Osteocyte (in vitro differentiated cells): ENCODE data around the gene SDF4. TPM values are rescaled to one million over a fixed set of nuclear protein-coding genes. Genes with fewer than 3 reads are reported as not detected.
A peak's percentile ranks its signal among the peaks of the same experiment; 100 is the strongest.

Source experiments
- DNase-seq: peaks from one replicate; pipeline ENCODE4 v3.0.0; 2021; ENCODE audit warnings: mixed read lengths; ENCODE audit not compliant: unreplicated experiment; ENCODE audit errors: extremely low spot score
- H3K27ac Mint-ChIP-seq: one replicate; pipeline ENCODE4 v1.8.0; 2021; ENCODE audit warnings: mild to moderate bottlenecking, mixed read lengths; ENCODE audit not compliant: unreplicated experiment
- H3K27me3 Mint-ChIP-seq: one replicate; pipeline ENCODE4 v1.8.0; 2021; ENCODE audit warnings: mixed read lengths; ENCODE audit not compliant: unreplicated experiment
- H3K36me3 Mint-ChIP-seq: one replicate; pipeline ENCODE4 v1.8.0; 2021; ENCODE audit warnings: mixed read lengths; ENCODE audit not compliant: unreplicated experiment
- H3K4me1 Mint-ChIP-seq: one replicate; pipeline ENCODE4 v1.8.0; 2021; ENCODE audit warnings: mixed read lengths; ENCODE audit not compliant: unreplicated experiment
- H3K4me3 Mint-ChIP-seq: one replicate; pipeline ENCODE4 v1.8.0; 2021; ENCODE audit warnings: mild to moderate bottlenecking, moderate library complexity, mixed read lengths; ENCODE audit not compliant: unreplicated experiment
- H3K9me3 Mint-ChIP-seq: one replicate; pipeline ENCODE4 v1.8.0; 2021; ENCODE audit warnings: mixed read lengths; ENCODE audit not compliant: unreplicated experiment
- total RNA-seq: library from RNA; stranded (reverse); gene quantifications from 2 replicates; pipeline ENCODE4 v1.2.1, GENCODE V29; 2021
- TF ChIP-seq, protein P1 (sequence below): fragments of 200-600 bp; sonication (generic); IDR thresholded peaks from 2 replicates; pipeline ENCODE4 v1.5.0; 2021; ENCODE audit warnings: antibody characterized with exemption, mild to moderate bottlenecking, moderate library complexity

SDF4 gene
- total RNA-seq, 1 donor from 2014 or later, result 196 TPM

- no peak for DNase-seq
- H3K4me3 Mint-ChIP-seq, result no peak overlapping the region
- TF ChIP-seq, protein P1, sequence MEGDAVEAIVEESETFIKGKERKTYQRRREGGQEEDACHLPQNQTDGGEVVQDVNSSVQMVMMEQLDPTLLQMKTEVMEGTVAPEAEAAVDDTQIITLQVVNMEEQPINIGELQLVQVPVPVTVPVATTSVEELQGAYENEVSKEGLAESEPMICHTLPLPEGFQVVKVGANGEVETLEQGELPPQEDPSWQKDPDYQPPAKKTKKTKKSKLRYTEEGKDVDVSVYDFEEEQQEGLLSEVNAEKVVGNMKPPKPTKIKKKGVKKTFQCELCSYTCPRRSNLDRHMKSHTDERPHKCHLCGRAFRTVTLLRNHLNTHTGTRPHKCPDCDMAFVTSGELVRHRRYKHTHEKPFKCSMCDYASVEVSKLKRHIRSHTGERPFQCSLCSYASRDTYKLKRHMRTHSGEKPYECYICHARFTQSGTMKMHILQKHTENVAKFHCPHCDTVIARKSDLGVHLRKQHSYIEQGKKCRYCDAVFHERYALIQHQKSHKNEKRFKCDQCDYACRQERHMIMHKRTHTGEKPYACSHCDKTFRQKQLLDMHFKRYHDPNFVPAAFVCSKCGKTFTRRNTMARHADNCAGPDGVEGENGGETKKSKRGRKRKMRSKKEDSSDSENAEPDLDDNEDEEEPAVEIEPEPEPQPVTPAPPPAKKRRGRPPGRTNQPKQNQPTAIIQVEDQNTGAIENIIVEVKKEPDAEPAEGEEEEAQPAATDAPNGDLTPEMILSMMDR, result no peak
- H3K9me3 Mint-ChIP-seq, result no peaks in the 10 kb centered on the region
- H3K27me3 Mint-ChIP-seq, result no peaks in the 10 kb centered on the region
- H3K36me3 Mint-ChIP-seq, result no peaks in the 10 kb centered on the region
- peaks cover 23% of the 10 kb centered on the region for H3K4me1 Mint-ChIP-seq
- no peak overlapping the region for H3K27ac Mint-ChIP-seq
Measured at GRCh38 chr1:1240822-1241587, 9.2 kb upstream of the SDF4 start.

DNA sequence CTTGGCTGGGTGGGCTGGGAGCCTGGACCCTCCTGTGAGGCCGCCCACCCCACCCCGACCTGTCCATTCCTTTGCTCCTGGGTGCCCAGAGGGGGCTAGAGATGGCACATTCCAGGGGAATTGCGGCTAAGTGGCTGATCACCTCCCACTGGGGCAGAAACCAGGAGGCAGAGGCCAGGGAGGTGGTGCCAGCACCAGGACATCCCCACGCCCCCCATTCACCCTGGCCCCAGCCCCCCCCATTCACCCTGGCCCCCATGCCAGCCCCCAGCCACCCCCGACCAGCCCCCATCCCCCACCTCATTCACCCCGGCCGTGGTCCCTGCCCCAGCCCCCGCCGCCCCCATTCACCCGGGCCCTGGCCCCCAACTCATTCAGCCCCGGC lies 8.5 kb upstream of the SDF4 start:
- Mint-ChIP-seq H3K4me1 (peaks cover 23% of the 10 kb centered on the region), H3K36me3 (no peaks in the 10 kb centered on the region), H3K27ac (no peak overlapping the region), H3K27me3 (no peaks in the 10 kb centered on the region), H3K4me3 (no peak overlapping the region), H3K9me3 (no peaks in the 10 kb centered on the region)
- DNase-seq, result no peak
- TF ChIP-seq, protein P1, result no peak

DNA sequence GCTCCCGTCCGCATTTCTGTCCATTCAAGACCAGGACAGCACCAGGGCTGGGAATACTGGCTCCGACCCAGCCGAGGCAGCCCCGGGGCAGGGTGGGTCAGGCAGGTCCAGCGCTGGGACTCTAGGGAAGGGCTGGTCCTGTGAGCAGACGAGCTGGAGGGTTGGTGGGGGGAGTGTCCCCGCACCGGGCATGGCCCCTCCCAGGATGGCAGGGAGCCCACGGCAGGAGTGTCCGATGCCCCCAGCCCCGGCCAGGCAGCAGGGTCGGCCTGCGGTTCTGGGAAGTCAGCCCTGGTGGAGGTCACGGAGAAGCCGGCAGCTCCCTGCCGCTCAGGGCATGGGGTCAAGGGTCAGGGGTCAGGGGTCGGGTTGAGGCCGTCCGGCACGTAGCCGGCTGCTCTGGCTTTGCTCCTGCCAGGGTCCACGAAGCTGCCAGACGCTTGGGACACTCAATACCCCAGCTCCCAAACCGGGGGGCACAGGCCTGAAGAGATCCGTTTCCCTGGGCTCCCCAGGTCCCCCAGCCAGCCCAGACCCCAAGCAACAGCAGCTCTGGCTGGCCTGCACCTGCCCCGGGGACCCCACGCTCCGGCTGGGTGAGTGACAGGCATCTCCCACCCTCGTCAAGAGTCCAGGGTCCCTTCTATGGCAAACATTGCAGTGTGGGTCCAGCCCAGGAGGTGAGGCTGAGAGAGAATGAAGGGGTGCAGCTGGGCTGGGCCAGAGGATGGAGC lies 8.0 kb upstream of the SDF4 start:
- peak; percentile 91 for DNase-seq
- H3K4me1 Mint-ChIP-seq, result peaks cover 23% of the 10 kb centered on the region
- no peaks in the 10 kb centered on the region for H3K9me3 Mint-ChIP-seq
- H3K27me3 Mint-ChIP-seq, result no peaks in the 10 kb centered on the region
- no peak overlapping the region for H3K27ac Mint-ChIP-seq
- TF ChIP-seq, protein P1, result no peak
- H3K36me3 Mint-ChIP-seq, result no peaks in the 10 kb centered on the region
- H3K4me3 Mint-ChIP-seq, result no peak overlapping the region

DNA sequence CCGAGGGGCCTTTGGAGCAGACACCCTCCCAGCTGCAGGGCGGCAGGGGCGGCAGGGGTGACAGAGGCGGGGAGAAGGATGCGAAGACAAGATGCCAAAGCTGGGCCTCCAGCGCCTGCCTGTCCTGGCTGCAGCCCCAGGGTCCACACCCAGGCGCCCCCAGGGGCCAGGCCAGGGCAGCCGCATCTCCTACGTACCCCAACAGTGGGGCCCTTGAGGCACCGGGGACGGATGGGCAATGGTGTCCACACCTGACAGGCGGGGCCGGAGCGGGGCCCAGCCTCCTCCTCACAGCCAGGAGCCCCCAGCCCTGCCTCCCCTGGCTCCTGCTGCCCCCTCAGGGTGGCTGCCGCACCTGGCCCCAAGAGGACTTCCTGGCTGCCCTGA lies 7.4 kb upstream of the SDF4 start:
- peaks cover 28% of the 10 kb centered on the region for H3K4me1 Mint-ChIP-seq
- H3K9me3 Mint-ChIP-seq, result no peaks in the 10 kb centered on the region
- H3K27me3 Mint-ChIP-seq, result no peaks in the 10 kb centered on the region
- no peak for DNase-seq
- H3K4me3 Mint-ChIP-seq, result no peak overlapping the region
- H3K27ac Mint-ChIP-seq, result no peak overlapping the region
- TF ChIP-seq, protein P1, result no peak
- H3K36me3 Mint-ChIP-seq, result peaks cover 2% of the 10 kb centered on the region

DNA sequence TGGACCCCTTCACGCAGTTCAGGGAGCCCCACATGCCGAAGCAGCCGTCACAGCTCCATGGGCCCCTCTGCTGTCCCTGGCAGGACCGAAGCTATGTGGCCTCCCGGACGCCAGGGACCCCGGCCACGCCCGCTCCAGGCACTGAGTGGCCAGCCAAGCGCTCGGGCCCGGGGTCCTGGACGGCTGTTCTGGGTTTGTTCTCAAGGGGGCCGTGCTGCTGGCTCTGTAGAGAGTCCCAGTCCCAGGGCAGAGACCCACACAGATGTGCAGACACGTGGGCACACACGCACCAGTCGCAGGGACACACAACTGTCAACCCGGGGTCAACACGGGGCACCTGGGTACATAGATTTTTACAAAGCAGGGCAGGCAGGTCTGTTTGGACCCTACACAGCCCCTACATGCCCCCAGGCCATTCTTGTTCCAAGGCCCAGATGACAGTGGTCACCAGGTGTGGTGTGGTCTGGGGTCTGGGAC lies 6.9 kb upstream of the SDF4 start:
- Mint-ChIP-seq H3K27me3 (no peaks in the 10 kb centered on the region), H3K27ac (no peak overlapping the region), H3K9me3 (no peaks in the 10 kb centered on the region), H3K4me3 (no peak overlapping the region), H3K4me1 (peaks cover 31% of the 10 kb centered on the region), H3K36me3 (peaks cover 2% of the 10 kb centered on the region)
- TF ChIP-seq, protein P1, result no peak
- DNase-seq, result no peak
